Activated T-helper 2 cell treated with anti-CD3 and anti-CD28 coated beads, Interferon-gamma antibody, Interleukin-2, Interleukin-4, amounts not matched to agents 10 μg/mL and 5 μg/mL and 100 μg/mL, durations not matched to agents 14 hours and 24 hours and 36 hours (primary cell): ENCODE measurements around the gene KAZN. TPM values are rescaled to one million over a fixed set of nuclear protein-coding genes. Genes with fewer than 3 reads are reported as not detected.
A peak's percentile ranks its signal among the peaks of the same experiment; 100 is the strongest.

ENCODE experiments used
- DNase-seq: peaks from one replicate; pipeline ENCODE4 v3.0.0; 2021; ENCODE audit warnings: low spot score
- H3K27ac Mint-ChIP-seq: one replicate; pipeline ENCODE4 v1.8.0; 2021; ENCODE audit warnings: mixed read lengths
- H3K27me3 Mint-ChIP-seq: one replicate; pipeline ENCODE4 v1.8.0; 2021; ENCODE audit warnings: low read depth, mixed read lengths
- H3K36me3 Mint-ChIP-seq: one replicate; pipeline ENCODE4 v1.8.0; 2021; ENCODE audit warnings: low read depth, mixed read lengths
- H3K4me1 Mint-ChIP-seq: one replicate; pipeline ENCODE4 v1.8.0; 2021; ENCODE audit warnings: low read depth, mixed read lengths
- H3K4me3 Mint-ChIP-seq: one replicate; pipeline ENCODE4 v1.8.0; 2021; ENCODE audit warnings: low read depth, mild to moderate bottlenecking, moderate library complexity, mixed read lengths
- H3K9me3 Mint-ChIP-seq: one replicate; pipeline ENCODE4 v1.8.0; 2021; ENCODE audit warnings: mixed read lengths
- intact Hi-C: fragments of 100-400 bp; cut with micrococcal nuclease; formaldehyde crosslinking; loops from one replicate; pipeline ENCODE4 v1.15.1; 2023
- total RNA-seq: library from RNA; stranded (reverse); gene quantifications from 2 replicates; pipeline ENCODE4 v1.2.3, GENCODE V29; 2022

The KAZN gene
- total RNA-seq, 1 donor from 2014 or later, result 0.68 TPM

DNA sequence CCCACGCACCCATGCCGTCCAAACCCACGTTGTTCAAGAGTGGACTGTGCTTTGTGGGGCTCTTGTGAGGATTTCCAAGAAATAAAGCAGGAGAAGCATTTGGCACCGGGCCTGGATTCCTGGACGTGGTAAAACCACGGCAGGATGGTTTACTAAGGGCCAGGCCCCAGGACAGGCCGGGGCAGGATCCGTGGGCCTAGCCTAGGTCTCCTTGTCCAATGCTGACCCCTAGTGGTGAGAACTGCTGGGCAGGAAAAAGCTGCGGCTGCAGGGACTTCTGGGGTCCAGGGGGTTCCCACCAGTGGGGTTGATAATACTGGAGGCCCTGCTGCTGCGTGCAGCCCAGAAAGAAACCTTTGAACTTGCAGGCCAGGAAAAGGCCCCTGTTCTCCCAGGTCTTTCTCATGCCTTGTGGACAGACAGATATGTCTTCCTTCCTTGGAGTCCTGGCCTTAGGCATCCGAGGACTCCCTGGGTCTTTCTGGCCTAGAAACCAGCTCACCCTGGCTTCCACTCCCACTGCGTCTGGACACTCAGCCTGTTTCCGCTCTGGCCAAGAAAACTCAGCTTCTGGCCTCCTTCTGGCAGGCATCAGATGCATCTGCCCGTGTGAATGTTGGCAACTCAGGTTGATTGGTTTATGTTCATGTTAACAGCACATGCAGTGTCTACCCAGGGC is 448.1 kb downstream of the KAZN start:
- DNase-seq, result peak; percentile 39
- intact Hi-C loops, result no loop called here
- Mint-ChIP-seq H3K4me1 (no peaks in the 10 kb centered on the region), H3K4me3 (no peak overlapping the region), H3K36me3 (no peaks in the 10 kb centered on the region), H3K27me3 (no peaks in the 10 kb centered on the region), H3K9me3 (no peaks in the 10 kb centered on the region), H3K27ac (no peak overlapping the region)

DNA sequence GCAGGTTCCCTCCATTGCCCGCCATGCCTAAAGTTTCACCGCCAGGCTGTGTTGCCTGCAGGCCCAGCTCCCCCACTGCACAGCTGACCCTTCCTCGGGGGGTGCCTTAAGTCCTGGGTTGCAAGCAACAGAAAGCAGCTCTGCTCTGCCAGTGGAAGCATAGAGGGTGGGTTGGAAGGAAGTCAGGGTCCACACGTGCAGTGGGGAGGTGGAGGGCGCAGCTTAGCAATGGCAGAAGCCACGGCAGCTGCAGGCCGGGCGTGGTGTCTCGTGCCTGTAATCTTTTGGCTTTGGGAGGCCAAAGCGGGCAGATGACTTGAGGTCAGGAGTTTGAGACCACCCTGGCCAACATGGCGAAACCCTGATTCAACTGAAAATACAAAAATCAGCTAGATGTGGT is 448.8 kb downstream of the KAZN start:
- Mint-ChIP-seq H3K9me3 (no peaks in the 10 kb centered on the region), H3K27ac (no peak overlapping the region)

DNA sequence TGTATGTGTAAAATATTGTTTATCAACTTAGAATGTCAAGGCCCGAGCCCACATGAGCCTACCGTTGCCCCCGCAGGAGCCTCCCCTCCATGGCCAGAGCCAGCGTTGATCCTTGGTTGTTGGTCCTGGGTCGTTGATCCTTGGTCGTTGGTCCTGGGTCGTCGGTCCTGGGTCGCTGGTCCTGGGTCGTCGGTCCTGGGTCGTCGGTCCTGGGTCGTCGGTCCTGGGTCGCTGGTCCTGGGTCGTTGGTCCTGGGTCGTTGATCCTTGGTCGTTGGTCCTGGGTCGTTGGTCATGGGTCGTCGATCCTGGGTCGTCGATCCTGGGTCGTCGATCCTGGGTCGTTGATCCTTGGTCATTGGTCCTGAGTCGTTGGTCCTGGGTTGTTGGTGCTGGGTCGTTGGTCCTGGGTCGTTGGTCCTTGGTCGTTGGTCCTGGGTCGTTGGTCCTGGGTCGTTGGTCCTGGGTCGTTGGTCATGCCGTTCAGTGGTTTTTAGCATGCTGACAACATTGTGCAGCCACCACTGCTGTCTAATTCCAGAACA is 450.0 kb downstream of the KAZN start:
- no peak for DNase-seq

More for the DNA sequence above, 448.8 kb downstream of the KAZN start:
- Mint-ChIP-seq H3K36me3 (no peaks in the 10 kb centered on the region), H3K4me1 (no peaks in the 10 kb centered on the region), H3K27me3 (no peaks in the 10 kb centered on the region), H3K4me3 (no peak overlapping the region)
- DNase-seq, result no peak
- intact Hi-C loops, result no loop called here

DNA sequence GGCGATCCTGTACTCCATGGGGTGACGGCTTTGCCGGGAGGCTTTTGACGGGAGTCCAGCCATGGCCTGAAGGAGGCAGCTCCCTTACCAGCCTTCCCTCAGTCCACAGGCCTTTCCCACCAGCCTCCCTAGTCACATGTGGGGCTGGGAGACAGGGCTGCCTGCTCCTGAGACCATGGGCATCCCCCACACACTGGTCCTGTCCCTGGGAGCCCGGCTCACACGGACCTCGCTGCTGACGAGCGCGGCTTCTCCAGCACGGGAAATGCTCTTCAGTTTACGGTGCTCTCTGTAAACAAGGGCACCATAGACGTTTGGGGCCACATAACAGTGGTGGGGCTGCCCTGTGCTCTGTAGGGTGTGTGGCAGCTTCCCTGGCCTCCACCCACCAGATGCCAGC is 450.6 kb downstream of the KAZN start:
- DNase-seq, result no peak
- H3K4me1 Mint-ChIP-seq, result no peaks in the 10 kb centered on the region
- no peaks in the 10 kb centered on the region for H3K27me3 Mint-ChIP-seq
- H3K9me3 Mint-ChIP-seq, result no peaks in the 10 kb centered on the region
- no peak overlapping the region for H3K27ac Mint-ChIP-seq
- no peaks in the 10 kb centered on the region for H3K36me3 Mint-ChIP-seq
- H3K4me3 Mint-ChIP-seq, result no peak overlapping the region
- intact Hi-C loops, result no loop called here

More for the DNA sequence above, 450.0 kb downstream of the KAZN start:
- Mint-ChIP-seq H3K4me1 (no peaks in the 10 kb centered on the region), H3K27me3 (no peaks in the 10 kb centered on the region), H3K27ac (no peak overlapping the region), H3K36me3 (no peaks in the 10 kb centered on the region), H3K9me3 (no peaks in the 10 kb centered on the region), H3K4me3 (no peak overlapping the region)
- intact Hi-C loops, result no loop called here

DNA sequence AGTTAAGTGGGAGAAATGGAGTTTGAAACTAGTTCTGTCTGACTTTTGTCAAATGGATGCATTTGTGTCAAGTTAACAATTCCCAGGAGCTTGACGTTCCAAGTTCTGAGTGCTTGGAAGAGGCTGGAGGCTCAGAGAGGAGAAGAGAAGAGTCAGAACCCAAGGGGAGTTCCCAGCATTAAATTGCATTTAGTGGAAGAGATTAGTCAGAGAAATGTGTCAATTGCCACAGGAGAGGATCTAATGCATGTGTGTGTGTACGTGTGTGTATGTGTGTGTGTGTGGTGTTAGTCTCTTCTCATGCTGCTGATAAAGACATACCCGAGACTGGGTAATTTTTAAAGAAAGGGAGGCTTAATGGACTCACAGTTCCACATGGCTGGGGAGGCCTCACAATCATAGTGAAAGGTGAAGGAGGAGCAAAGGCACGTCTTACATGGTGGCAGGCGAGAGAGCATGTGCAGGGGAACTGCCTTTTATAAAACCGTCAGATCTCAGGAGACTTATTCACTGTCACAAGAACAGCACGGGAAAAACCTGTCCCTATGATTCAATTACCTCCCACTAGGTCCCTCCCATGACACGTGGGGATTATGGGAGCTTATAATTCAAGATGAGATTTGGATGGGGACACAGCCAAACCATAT is 453.5 kb downstream of the KAZN start:
- no peak overlapping the region for H3K4me3 Mint-ChIP-seq
- H3K27ac Mint-ChIP-seq, result no peak overlapping the region
- DNase-seq, result no peak
- intact Hi-C loops, result no loop called here
- H3K27me3 Mint-ChIP-seq, result no peaks in the 10 kb centered on the region
- no peaks in the 10 kb centered on the region for H3K9me3 Mint-ChIP-seq
- H3K4me1 Mint-ChIP-seq, result no peaks in the 10 kb centered on the region
- H3K36me3 Mint-ChIP-seq, result no peaks in the 10 kb centered on the region

DNA sequence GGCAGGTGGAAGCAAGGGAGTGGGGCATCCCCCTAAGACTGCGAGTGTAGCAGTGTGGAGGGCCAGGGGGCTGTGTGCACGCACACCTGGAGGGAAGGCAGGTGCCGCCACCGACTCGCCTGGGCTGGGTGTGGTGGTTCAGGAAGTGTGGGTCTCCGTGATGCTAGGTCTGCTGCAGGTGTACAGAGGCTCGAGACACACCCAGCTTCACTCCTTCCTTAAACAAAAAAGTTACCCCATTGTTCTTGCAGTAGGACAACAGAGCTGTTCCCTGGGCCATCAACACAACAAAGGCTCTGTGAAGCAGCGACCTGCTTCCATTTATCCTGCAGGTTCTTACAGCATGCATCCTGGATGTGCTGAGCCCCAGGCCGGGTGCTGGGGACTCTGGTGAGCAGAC is 454.7 kb downstream of the KAZN start:
- no peaks in the 10 kb centered on the region for H3K27me3 Mint-ChIP-seq
- no peak for DNase-seq

DNA sequence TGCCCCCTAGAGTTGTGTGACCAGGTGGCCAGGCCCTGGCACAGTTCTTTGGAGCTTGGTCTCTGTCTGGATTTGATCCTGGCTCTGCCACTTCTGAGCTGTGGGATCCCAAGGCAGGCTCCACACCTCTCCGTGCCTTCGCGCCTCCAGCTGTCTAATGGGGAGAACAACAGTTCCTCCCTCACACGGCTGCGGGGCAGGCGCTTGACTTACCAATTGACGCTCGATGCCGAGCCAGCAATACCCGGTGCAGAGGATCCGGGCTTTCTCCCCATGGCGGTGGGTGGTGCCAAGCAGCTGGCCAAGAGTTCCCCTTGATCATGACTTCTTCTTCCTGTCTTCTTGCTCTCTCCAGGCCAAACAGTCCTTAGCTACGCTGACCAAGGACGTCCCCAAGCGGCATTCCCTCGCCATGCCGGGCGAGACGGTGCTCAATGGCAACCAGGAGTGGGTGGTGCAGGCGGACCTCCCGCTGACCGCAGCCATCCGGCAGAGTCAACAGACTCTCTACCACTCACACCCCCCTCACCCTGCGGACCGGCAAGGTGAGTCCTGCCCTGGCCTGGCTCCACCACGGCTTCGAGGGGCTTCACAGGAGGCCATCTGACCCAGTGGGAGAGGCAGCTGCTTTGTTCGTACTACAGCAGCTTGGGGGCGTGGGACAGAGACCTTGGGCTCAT is 457.4 kb downstream of the KAZN start:
- H3K36me3 Mint-ChIP-seq, result no peaks in the 10 kb centered on the region
- intact Hi-C loops, result no loop called here
- H3K27ac Mint-ChIP-seq, result no peak overlapping the region
- no peaks in the 10 kb centered on the region for H3K9me3 Mint-ChIP-seq
- no peaks in the 10 kb centered on the region for H3K4me1 Mint-ChIP-seq
- no peaks in the 10 kb centered on the region for H3K27me3 Mint-ChIP-seq
- H3K4me3 Mint-ChIP-seq, result no peak overlapping the region
- no peak for DNase-seq

More for the DNA sequence above, 454.7 kb downstream of the KAZN start:
- no peak overlapping the region for H3K4me3 Mint-ChIP-seq
- intact Hi-C loops, result no loop called here
- H3K36me3 Mint-ChIP-seq, result no peaks in the 10 kb centered on the region
- H3K4me1 Mint-ChIP-seq, result no peaks in the 10 kb centered on the region
- no peaks in the 10 kb centered on the region for H3K9me3 Mint-ChIP-seq
- no peak overlapping the region for H3K27ac Mint-ChIP-seq

DNA sequence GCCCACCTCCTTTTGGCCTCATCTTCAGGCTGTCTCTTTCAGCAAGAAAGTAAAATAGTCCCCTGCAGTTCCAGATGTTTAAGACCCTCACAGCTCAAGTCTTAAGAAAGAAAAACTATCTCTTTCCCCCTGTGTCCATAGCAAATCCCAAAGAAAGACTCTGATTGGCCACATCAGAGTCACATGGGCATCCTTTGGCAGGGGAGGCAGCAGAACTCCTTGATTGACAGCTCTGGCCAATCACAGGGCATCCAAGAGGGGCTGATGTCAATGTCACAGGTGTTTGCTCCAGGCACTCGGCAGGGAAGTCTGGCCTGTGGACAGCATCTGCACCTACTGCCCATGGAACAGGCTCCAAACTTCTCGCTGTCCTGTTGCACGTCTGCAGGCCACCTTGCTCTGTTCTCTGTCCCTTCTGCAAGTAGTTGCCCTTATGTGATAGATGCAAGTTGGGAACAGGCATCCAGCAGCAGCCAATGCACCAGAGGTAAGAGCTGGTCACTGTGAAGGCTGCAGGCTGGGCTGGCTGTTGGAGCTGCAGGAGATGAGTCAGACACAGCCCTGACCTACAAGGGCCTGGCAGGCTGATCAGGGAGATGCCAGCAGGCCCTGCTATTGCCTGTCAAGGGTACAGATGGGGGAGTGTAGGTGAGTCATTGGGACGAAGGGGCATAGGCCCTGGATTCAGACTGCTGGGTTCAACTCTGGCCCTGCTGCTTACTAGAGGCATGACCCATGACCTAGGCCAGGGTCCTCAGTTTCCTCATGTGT is 458.2 kb downstream of the KAZN start:
- Mint-ChIP-seq H3K27me3 (no peaks in the 10 kb centered on the region), H3K4me3 (no peak overlapping the region), H3K9me3 (no peaks in the 10 kb centered on the region), H3K36me3 (no peaks in the 10 kb centered on the region), H3K27ac (no peak overlapping the region), H3K4me1 (no peaks in the 10 kb centered on the region)
- no peak for DNase-seq
- intact Hi-C loops, result no loop called here

DNA sequence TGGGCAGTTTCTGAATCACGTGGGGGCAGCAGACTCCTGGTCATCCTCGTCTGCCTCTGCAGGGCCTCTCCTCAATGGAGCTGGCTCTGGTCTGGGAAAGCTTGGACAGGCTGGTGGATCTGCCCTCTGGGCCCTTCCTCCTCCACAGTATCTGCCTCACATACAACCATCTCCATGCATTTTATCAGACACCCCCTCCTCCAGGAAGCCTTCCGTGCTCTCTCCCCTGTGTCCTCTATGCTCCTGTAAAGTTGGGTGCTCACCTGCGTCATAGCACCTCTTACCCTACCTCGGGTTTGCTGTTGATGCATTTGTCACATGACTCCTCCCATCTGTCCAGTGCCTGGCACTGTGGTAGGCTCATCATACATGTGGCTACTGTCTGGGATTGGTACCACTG is 459.3 kb downstream of the KAZN start:
- Mint-ChIP-seq H3K36me3 (no peaks in the 10 kb centered on the region), H3K27ac (no peak overlapping the region), H3K27me3 (no peaks in the 10 kb centered on the region), H3K9me3 (no peaks in the 10 kb centered on the region), H3K4me1 (no peaks in the 10 kb centered on the region), H3K4me3 (no peak overlapping the region)
- no peak for DNase-seq
- intact Hi-C loops, result no loop called here

DNA sequence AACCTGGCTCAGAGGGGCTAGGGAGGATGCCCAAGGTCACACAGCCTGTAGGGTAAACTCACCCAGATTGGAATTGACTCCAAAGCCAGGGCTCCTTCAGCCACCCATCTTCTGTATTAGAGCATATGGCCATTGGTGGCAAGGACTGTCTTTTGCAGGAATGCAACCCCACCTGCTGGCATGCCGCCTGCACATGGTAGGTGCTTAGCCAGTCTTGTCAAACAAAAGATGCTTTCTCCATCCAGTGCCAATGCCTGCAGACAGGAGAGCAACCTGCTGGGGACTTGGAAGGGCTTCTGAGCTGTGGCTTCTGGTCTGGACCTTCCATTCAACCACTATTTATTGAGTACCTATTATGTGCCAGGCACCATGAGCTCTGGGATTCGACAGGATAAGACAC is 459.8 kb downstream of the KAZN start:
- H3K4me1 Mint-ChIP-seq, result no peaks in the 10 kb centered on the region
- intact Hi-C loops, result no loop called here
- H3K27me3 Mint-ChIP-seq, result no peaks in the 10 kb centered on the region
- no peak for DNase-seq
- no peak overlapping the region for H3K4me3 Mint-ChIP-seq
- no peaks in the 10 kb centered on the region for H3K9me3 Mint-ChIP-seq
- H3K36me3 Mint-ChIP-seq, result no peaks in the 10 kb centered on the region
- H3K27ac Mint-ChIP-seq, result no peak overlapping the region

DNA sequence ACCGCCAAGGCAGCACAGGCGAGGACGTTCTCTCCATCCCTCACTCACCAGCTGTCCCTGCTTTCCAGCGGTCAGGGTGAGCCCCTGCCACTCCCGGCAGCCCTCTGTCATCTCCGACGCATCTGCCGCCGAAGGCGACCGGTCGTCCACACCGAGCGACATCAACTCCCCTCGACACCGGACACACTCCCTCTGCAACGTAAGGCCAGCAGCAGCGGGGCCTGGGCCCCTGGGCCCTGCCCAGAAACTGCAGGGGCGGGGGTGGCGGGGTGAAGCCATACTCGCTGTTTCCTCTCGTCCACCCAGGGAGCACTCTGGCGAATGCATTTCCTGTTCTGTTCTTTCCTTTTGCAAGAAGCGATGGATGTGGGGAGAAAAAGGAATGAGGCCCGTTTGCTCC is 461.6 kb downstream of the KAZN start:
- no peak for DNase-seq
- intact Hi-C loops, result no loop called here
- Mint-ChIP-seq H3K27me3 (no peaks in the 10 kb centered on the region), H3K9me3 (no peaks in the 10 kb centered on the region), H3K36me3 (no peaks in the 10 kb centered on the region), H3K4me3 (no peak overlapping the region), H3K27ac (no peak overlapping the region), H3K4me1 (no peaks in the 10 kb centered on the region)

DNA sequence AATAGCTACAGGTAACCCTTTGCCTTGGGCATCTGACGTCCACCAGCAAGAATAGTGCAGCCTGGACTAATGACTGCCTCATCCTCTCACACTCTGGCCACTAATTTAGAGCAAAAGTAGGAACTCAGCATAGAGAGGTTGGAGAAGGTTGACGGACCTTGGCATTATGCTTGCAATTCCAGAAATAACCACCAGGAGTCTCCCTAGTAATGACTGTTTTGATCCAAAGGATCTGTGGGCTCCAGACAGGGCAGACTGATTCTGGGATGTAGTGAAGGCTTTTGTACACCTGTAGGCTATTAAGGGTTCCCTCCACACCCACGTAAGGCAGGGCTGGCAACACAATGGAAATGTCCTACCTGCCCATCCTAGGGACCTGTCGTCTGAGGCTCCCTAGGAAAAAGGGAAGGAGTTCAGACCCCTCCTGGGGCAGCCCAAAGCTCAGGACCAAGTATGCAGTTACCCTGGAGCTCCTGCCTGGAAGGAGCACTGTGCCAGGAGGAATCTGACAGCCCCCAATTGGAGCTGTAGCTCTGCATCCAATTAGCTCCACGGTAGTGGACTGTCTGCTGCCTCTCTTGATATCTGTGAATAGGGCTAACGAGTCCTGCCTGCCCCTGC is 464.1 kb downstream of the KAZN start:
- Mint-ChIP-seq H3K36me3 (no peaks in the 10 kb centered on the region), H3K9me3 (no peaks in the 10 kb centered on the region), H3K27me3 (no peaks in the 10 kb centered on the region), H3K27ac (no peak overlapping the region), H3K4me3 (no peak overlapping the region), H3K4me1 (peaks cover 2% of the 10 kb centered on the region)
- no peak for DNase-seq
- intact Hi-C loops, result no loop called here
